ENCODE results near the gene TCEAL3. TPM values are rescaled to one million over a fixed set of nuclear protein-coding genes. Genes with fewer than 3 reads are reported as not detected.
A peak's percentile ranks its signal among the peaks of the same experiment; 100 is the strongest.

TCEAL3 gene
- 0.64 and 1.4 TPM in 2 replicates for total RNA-seq (2013; cell fraction: nucleolus; rRNA removed)
- total RNA-seq (2014; rRNA removed), result 7.5 and 7.6 TPM in 2 replicates
- 18.3 and 19.0 TPM in 2 replicates for total RNA-seq (2014; rRNA removed; fragmentation: Illumina TruSeq; extraction: Trizol)
- 10.6 and 12.1 TPM in 2 replicates for total RNA-seq (2021)
- polyA plus RNA-seq (2011; ENCODE audit: low read depth), result 7.6 TPM
- polyA plus RNA-seq (2011; rRNA removed), result 2.7 and 3.4 TPM in 2 replicates
- polyA plus RNA-seq (2011; cell fraction: cytosol; rRNA removed), result 1.2 and 1.5 TPM in 2 replicates
- 0.54 and 1.3 TPM in 2 replicates for polyA plus RNA-seq (2011; cell fraction: nucleus; rRNA removed)
- 15.5 and 19.0 TPM in 2 replicates for polyA plus RNA-seq (2012)
- 9.1 and 17.2 TPM in 2 replicates for polyA plus RNA-seq (2014; fragmentation: Illumina TruSeq; extraction: Trizol)
- polyA plus RNA-seq (2014; fragmentation: Nextera tagmentation; extraction: Ambion mirVana), result 1 to 10 TPM in 1 of 2 experiments, under 1 TPM in 1; 0.98 to 2.0 TPM
- 15.3 and 17.3 TPM in 2 replicates for polyA plus RNA-seq (2014; rRNA removed)
- 10 to 100 TPM; 11.4 to 14.0 TPM for polyA plus RNA-seq (2016; fragmentation: Nextera tagmentation; extraction: Ambion mirVana)
- 0.26 and 0.59 TPM in 2 replicates for polyA minus RNA-seq (2011; rRNA and poly(A)+ RNA removed)
- polyA minus RNA-seq (2011; cell fraction: cytosol; rRNA and poly(A)+ RNA removed), result not detected in 2 replicates
- polyA minus RNA-seq (2011; cell fraction: nucleus; rRNA and poly(A)+ RNA removed), result 0.48 TPM in 1 of 2 replicates, not detected in the other
- Bru-seq, nascent RNA, result percentile 61 among the genes with signal in this experiment
- BruChase-seq, experiment 1, labeled RNA remaining after a 6-hour chase, result percentile 62 among the genes with signal in this experiment
- BruChase-seq, experiment 2, labeled RNA remaining after a 2-hour chase, result percentile 60 among the genes with signal in this experiment
- long read RNA-seq, experiment 1, partial matches to known transcripts, result 0 of 1 reads
- long read RNA-seq, experiment 1, other reads (novel, unspliced or antisense), result 0 of 1 reads
- long read RNA-seq, experiment 2, transcript TCEAL3-202 (3 exons, 1,113 nt), result major isoform, 5 of 7 reads
- long read RNA-seq, experiment 2, partial matches to known transcripts, result 0 of 7 reads
- long read RNA-seq, experiment 2, other reads (novel, unspliced or antisense), result 1 of 7 reads

GRCh38 chrX:103607364-103608305 lies at the start of gene TCEAL3:
Gene TCEAL3, plus strand, starts transcription at chrX:103607963. Its CDS starts 1,102 bp downstream, at chrX:103609065.
- Histone ChIP-seq H3K9ac (ENCODE audit: control insufficient read depth, insufficient read depth, low read length) (peak within 1 kb of the TSS; percentile 61), H2AFZ (ENCODE audit: control insufficient read depth, low read depth, low read length) (peak within 1 kb of the TSS; percentile 74), H3K27me3 (replicated peaks in 1 of 2; ENCODE audit: control insufficient read depth in 2 of 2, insufficient read depth in 2 of 2, low read length in 1 of 2) (no peaks in the 10 kb centered on the region), H3K27ac (ENCODE audit: control insufficient read depth, insufficient read depth) (peak within 1 kb of the TSS; percentile 37; the same call in 1 of the 2 replicates), H3K9me3 (replicated peaks; ENCODE audit: control insufficient read depth, insufficient read depth, low read length) (no peaks in the 10 kb centered on the region), H3K4me1 (ENCODE audit: control insufficient read depth, insufficient read depth, low read length) (no peaks in the 10 kb centered on the region), H3K4me2 (ENCODE audit: control insufficient read depth, insufficient read depth) (peak within 1 kb of the TSS; percentile 42; the same call in 1 of the 2 replicates), H3K79me2 (ENCODE audit: control insufficient read depth, insufficient read depth, low read length) (peaks cover 2% of the 10 kb centered on the region; the same call in 1 of the 2 replicates), H4K20me1 (ENCODE audit: control insufficient read depth, insufficient read depth) (no peaks in the 10 kb centered on the region), H3K4me3 (peak within 1 kb of the TSS; percentile 71), H3K36me3 (ENCODE audit: control insufficient read depth in 2 of 2, insufficient read depth in 2 of 2, low read length in 1 of 2) (no peaks in the 10 kb centered on the region)
- intact Hi-C loops (cut with micrococcal nuclease; ENCODE audit: unreplicated experiment), result no loop called here
- in situ Hi-C loops (cut with MboI), result no loop called here
- BruUV-seq (replicated peaks), result no TSS peak
- FAIRE-seq (no peak), DNase-seq (ENCODE audit: low read depth, low spot score) (no peak), ATAC-seq (peak; percentile 88)
- SMC1A ChIA-PET (ENCODE audit: uncharacterized antibody, unreplicated experiment), result no interaction called here
- WGBS (ENCODE audit: insufficient coverage, insufficient replicate concordance, low lambda C conversion rate, missing lambda C conversion rate), result 30% methylated on average over 35 of the region's 59 CpGs
- TF ChIP-seq CREB1 (IDR thresholded peaks at IDR 0.05; ENCODE audit: low read depth), result peak; percentile 56; the same call in 1 of the 2 replicates
- no peak for TF ChIP-seq TAF1 (IDR thresholded peaks at IDR 0.05; ENCODE audit: borderline replicate concordance, low read depth, low read length)
- peak; percentile 67 for TF ChIP-seq POLR2A (IDR thresholded peaks at IDR 0.05; ENCODE audit: low read depth, low read length)
- peak; percentile 74 for TF ChIP-seq USF1 (IDR thresholded peaks at IDR 0.05; ENCODE audit: borderline replicate concordance, extremely low read length, insufficient read depth, low read depth, low read length)
- peak in 1 of 2 experiments; percentile 77; a peak in 2 of 4 replicates for TF ChIP-seq BHLHE40 (IDR thresholded peaks at IDR 0.05; ENCODE audit: borderline replicate concordance in 1 of 2, low read depth in 2 of 2, low read length in 1 of 2)
- no peak for TF ChIP-seq IKZF2 (IDR thresholded peaks at IDR 0.05)
- no peak for TF ChIP-seq CTCF (IDR thresholded peaks at IDR 0.05 in 2 of 3, conservative IDR thresholded peaks at IDR 0.05 in 1 of 3; ENCODE audit: control insufficient read depth in 2 of 3, extremely low read depth in 1 of 3, insufficient read depth in 1 of 3, low read depth in 3 of 3, low read length in 3 of 3)
- RAD21 ChIA-PET (ENCODE audit: unreplicated experiment), result no interaction called here
- POLR2A ChIA-PET, result interaction anchor here (0.8 kb wide), 1 partner anchor 22 kb away, joined by 3 read pairs; no protein-coding TSS in a partner anchor
- CTCF ChIA-PET, result no interaction called here

All from GM12878 (cell line).